GM18868 (cell line): ENCODE measurements around the gene CUL9.

Experiments used
- ATAC-seq: cut with Tn5 transposase; IDR thresholded peaks from one replicate; pipeline ENCODE4 v1.9.1; 2021; ENCODE audit warnings: mild to moderate bottlenecking, moderate library complexity; ENCODE audit not compliant: unreplicated experiment

The CUL9 gene

GRCh38 chr6:43193929-43194328 is 11.9 kb downstream of the CUL9 start:
- no peak for ATAC-seq

DNA sequence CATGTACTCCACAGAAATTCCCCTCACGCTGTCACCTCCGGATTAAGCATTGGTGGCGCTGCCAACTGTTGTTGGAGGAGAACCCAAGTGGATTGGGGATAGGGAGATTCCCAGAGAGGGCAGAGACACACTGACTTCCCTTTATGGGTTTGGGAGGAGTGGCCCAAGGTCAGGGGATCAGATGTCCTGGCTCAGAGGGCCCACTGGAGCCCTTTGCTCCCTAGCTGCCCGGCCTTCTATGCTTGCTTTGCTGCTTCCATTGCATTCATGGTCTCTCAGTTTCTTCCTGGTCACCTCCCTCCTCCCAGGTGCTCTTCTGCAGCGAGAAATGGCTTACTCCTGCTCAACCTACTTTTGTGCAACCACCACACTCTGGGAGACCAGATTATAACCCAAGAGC is 14.3 kb downstream of the CUL9 start:
- no peak for ATAC-seq

DNA sequence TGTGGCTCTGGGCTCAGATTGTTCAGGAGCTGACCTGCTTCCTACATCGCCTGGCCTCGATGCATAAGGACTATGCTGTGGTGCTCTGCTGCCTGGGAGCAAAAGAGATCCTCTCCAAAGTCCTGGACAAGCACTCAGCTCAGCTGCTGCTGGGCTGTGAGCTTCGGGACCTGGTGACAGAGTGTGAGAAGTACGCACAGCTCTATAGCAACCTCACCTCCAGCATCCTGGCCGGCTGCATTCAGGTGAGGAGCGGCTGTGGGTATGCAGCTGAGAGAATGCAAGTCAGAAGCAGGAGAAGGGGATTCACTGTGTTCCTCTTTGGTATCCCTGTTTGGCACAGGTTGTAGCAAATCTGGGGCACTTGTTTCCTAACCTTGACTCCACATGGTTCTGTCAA is 17.9 kb downstream of the CUL9 start:
- ATAC-seq, result no peak

- no peak for ATAC-seq
Measured at GRCh38 chr6:43200541-43200940, 18.5 kb downstream of the CUL9 start.

DNA sequence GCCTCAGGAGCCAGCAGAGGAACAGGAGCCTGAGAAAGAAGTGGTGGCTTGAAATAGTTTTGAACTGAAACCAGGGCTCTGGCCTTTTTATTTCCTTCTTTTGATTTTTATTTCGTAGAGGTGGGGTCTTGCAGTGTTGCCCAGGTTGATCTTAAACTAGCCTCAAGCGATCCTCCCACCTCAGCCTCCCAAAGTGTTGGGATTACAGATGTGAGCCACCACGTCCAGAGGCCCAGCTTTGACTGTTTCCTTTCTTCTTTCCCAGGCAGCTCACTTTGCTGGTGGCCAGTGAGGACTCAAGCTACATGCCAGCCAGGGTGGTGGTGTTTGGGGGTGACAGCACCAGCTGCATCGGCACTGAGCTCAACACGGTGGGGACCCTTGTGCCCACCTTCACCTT is 20.5 kb downstream of the CUL9 start:
- no peak for ATAC-seq

DNA sequence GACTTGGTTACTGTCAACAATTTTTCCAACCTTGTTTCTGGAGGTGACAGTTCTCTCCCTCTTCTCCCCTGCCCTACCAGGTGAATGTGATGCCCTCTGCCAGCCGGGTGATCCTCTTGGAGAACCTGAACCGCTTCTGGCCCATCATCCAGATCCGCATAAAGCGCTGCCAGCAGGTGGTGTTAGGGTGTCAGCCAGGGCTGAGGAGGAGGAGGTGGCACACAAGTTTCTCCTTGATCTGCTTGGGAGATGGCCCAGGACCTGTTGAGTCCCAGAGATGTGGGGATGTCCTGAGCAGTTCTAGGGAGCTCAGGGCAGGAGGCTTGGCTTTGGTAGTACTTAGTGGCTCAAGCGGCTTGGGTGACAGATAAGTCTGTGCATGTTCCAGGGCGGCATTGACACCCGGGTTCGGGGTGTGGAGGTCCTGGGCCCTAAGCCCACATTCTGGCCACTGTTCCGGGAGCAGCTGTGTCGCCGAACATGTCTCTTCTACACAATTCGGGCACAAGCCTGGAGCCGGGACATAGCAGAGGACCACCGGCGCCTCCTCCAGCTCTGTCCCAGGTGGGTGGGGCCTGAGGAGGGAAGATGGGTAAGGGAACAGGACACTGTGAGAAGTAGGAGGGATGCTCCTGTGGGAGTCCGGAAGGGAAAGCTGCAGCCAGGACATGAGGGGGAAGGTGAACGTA is 21.2 kb downstream of the CUL9 start:
- ATAC-seq, result no peak

- ATAC-seq, result no peak
Measured at GRCh38 chr6:43203718-43204095, 21.7 kb downstream of the CUL9 start.

GRCh38 chr6:43204271-43205105 is 22.5 kb downstream of the CUL9 start:
- no peak for ATAC-seq

DNA sequence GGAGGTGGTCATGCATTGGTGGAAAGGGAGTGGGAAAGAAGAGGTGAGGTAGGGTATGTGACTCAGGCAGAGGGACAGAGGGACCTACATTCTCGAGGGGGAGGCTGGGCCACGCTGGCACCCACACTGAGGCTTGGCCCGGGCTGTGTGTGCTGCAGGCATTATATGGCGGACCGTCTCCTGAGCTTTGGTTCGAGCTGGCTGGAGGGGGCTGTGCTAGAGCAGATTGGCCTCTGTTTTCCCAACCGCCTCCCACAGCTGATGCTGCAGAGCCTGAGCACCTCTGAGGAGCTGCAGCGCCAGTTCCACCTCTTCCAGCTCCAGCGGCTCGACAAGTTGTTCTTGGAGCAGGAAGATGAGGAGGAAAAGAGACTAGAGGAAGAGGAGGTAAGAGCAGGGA is 23.9 kb downstream of the CUL9 start:
- ATAC-seq, result no peak

DNA sequence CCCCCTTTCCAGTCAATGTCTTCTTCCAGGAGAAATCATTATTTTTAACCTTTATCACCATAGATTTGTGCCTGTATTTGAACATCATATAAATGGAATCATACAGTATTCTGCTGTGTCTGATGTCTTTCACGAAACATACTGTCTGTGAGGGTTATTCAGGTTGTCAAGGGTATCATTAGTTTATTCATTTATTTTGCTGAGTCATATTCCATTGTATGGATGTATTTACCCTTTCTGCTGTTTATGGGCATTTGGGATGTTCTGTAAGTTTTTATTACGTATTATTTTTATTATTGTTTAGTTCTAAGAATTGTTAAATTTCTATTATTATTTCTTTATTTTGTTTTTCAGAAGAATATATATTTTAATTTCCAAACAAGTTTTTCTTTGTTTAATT is 25.3 kb downstream of the CUL9 start:
- no peak for ATAC-seq

DNA sequence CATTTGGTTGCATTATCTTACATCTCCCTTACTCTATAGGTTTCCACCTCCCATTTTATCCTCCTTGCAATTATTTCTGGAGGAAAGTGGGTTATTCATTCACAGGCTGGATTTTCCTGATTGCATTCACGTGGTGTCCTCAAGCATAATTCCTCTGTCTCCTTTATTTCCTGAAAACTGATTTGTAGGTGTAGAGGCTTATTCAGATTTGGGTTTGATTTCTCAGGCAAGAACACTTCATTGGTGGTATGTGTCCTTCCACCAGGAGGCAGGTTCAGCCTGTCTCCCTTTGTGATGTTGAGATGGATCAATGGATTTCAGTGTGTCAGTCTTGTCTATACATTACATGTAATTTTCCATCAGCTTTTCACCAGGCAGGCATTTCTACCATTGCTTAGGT is 30.0 kb downstream of the CUL9 start:
- ATAC-seq, result no peak

DNA sequence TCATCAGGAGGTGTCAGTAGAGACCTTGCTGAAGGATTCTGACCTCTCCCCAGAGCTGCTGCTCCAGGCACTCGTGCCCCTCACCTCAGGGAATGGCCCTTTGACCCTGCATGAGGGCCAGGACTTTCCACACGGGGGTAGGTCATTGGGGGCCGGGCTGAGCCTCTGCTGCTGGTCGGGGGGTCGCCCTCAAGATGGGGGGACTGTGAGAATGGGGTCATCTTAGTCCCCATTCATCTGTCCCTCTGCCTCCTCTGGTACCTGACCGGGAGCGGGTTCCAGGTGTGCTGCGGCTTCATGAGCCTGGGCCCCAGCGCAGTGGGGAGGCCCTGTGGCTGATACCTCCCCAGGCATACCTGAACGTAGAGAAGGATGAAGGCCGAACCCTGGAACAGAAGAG is 31.4 kb downstream of the CUL9 start:
- ATAC-seq, result no peak

DNA sequence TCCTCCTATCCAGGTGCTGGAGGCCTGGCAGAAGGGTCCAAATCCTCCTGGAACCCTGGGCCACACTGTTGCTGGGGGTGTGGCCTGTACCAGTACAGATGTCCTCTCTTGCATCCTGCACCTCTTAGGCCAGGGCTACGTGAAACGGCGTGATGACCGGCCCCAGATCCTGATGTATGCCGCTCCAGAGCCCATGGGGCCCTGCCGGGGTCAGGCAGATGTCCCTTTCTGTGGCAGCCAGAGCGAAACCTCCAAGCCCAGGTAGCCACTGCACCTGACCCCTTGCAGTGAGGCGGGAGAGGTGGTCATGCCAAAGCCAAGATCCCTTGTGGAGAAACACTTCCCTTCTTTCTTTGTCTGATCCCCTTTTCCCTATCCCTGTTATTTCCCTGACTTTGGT is 33.1 kb downstream of the CUL9 start:
- ATAC-seq, result no peak

DNA sequence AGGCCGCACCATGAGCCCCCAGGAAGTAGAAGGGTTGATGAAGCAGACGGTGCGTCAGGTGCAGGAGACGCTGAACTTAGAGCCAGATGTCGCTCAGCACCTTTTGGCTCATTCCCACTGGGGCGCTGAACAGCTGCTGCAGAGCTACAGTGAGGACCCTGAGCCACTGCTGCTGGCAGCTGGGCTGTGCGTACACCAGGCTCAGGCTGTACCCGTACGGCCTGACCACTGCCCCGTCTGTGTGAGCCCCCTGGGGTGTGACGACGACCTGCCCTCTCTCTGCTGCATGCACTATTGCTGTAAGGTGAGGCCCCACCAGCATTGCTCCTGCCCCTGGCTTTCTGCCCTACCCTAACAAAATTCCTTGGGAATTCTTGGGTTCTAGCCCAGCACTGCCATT is 34.2 kb downstream of the CUL9 start:
- no peak for ATAC-seq

GRCh38 chr6:43217351-43217750 is 35.4 kb downstream of the CUL9 start:
- ATAC-seq, result no peak

GRCh38 chr6:43219119-43219518 is 37.1 kb downstream of the CUL9 start:
- ATAC-seq, result no peak

- ATAC-seq, result no peak
Measured at GRCh38 chr6:43219814-43220213, 37.8 kb downstream of the CUL9 start.

- no peak for ATAC-seq
Measured at GRCh38 chr6:43220439-43220951, 38.5 kb downstream of the CUL9 start.

DNA sequence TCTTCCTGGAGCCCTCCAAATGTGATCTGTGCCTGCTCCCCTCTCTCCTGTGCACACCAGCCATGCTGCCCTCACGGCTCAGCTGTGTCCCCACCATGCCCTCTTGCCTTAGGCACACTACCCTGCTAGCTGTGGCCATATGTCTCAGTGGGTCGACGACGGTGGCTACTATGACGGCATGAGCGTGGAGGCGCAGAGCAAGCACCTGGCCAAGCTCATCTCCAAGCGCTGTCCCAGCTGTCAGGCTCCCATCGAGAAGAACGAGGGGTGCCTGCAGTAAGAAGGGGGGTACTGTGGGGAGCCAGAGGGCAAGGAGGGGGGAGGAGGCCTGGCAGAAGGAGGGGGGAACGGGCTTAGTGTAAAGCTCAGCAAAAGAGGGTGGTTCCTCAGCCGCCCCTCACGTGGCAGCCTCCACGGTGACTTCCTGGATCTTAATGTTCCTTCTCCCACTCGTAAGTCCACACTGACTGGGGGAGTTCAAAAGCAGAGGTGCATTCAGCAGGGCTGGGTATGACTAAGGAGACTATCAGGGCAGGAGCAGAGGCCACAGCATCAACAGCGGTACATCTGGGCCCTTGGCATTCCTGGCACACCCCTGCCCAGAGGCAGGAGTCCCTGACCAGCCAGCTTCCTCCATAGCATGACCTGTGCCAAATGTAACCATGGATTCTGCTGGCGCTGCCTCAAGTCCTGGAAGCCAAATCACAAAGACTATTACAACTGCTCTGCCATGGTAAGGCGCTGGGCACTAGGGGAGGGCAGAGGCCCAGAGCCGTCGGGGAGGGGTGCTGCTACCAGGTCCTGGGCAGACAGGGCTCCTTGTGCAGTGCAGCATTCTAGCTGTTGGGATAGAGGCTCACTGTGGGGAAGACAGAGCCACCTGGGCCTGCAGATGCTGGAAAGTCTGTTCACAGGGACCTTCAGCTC is 39.3 kb downstream of the CUL9 start:
- ATAC-seq, result no peak

DNA sequence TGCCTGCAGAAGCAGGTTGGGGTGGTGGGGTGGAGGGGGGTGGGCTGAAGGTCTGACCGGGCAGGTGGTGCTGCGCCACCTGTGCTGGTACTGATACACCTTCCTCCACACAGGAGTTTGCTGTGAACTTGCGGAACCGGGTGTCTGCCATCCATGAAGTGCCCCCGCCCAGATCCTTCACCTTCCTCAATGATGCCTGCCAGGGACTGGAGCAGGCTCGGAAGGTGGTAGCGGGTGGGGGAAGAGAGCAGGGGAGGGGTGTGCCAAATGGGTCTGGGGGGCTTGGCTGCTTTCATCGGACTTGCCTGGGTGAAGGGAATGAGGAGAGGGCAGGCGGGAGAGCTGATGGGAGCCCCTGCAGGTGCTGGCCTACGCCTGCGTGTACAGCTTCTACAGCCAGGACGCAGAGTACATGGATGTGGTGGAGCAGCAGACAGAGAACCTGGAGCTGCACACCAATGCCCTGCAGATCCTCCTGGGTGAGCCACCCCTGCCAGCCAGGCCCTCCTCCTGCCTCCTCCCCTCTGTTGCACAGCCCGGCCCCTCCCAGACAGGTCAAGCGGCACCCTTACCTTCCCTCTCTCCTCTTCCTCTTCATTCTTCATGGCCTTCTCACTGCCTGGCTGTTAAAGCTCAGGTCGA is 40.5 kb downstream of the CUL9 start:
- no peak for ATAC-seq

DNA sequence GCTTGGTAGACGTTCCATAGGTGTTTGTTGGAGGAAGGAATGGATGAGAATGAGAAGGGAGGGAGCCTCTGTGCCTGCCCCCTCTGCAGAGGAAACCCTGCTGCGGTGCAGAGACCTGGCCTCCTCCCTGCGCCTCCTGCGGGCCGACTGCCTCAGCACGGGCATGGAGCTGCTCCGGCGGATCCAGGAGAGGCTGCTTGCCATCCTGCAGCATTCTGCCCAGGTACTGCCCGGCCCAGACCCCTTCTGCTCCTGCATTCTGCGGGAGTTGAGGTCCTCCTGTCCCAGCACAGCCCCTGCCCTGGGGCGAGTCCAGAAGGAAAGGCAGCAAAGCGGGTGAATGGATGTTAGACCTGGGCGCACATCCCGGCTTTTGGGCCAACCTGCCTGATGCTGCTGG is 41.2 kb downstream of the CUL9 start:
- ATAC-seq, result no peak
